GM19099 (cell line): ENCODE measurements around the gene SCN10A.

ENCODE experiments used
- POLR2A ChIP-seq: IDR thresholded peaks from 3 replicates; pipeline ENCODE4 v1.6.1; 2011; ENCODE audit warnings: low read depth; ENCODE audit not compliant: insufficient read length; ENCODE audit errors: extremely low read depth

Gene SCN10A

GRCh38 chr3:38816026-38816425 is at the start of gene SCN10A:
Gene SCN10A, minus strand, starts transcription at chr3:38816217. Its CDS starts 22,207 bp downstream, at chr3:38794010.
- no peak for TF ChIP-seq POLR2A

- no peak for TF ChIP-seq POLR2A
These were observed 37.0 kb upstream of the SCN10A start for GRCh38 chr3:38853011-38853410.

- TF ChIP-seq POLR2A = no peak
These were observed 27.9 kb upstream of the SCN10A start for GRCh38 chr3:38843898-38844297.

GRCh38 chr3:38842266-38842965 is 26.4 kb upstream of the SCN10A start:
- TF ChIP-seq POLR2A = no peak

- TF ChIP-seq POLR2A = no peak
These were observed 25.0 kb upstream of the SCN10A start for GRCh38 chr3:38840987-38841386.

GRCh38 chr3:38837358-38837757 is 21.3 kb upstream of the SCN10A start:
- no peak for TF ChIP-seq POLR2A

- TF ChIP-seq POLR2A = no peak
These were observed 20.5 kb upstream of the SCN10A start for GRCh38 chr3:38836561-38836960.

GRCh38 chr3:38835939-38836338 is 19.9 kb upstream of the SCN10A start:
- no peak for TF ChIP-seq POLR2A

- TF ChIP-seq POLR2A = no peak
These were observed 18.7 kb upstream of the SCN10A start for GRCh38 chr3:38834717-38835116.

GRCh38 chr3:38834110-38834509 is 18.1 kb upstream of the SCN10A start:
- TF ChIP-seq POLR2A = no peak

GRCh38 chr3:38829404-38829803 is 13.4 kb upstream of the SCN10A start:
- no peak for TF ChIP-seq POLR2A

- no peak for TF ChIP-seq POLR2A
These were observed 12.7 kb upstream of the SCN10A start for GRCh38 chr3:38828681-38829080.

- no peak for TF ChIP-seq POLR2A
These were observed 11.8 kb upstream of the SCN10A start for GRCh38 chr3:38827791-38828190.

- no peak for TF ChIP-seq POLR2A
These were observed 10.0 kb upstream of the SCN10A start for GRCh38 chr3:38826001-38826400.

- no peak for TF ChIP-seq POLR2A
These were observed 8.3 kb upstream of the SCN10A start for GRCh38 chr3:38824349-38824748.

GRCh38 chr3:38823722-38824121 is 7.7 kb upstream of the SCN10A start:
- no peak for TF ChIP-seq POLR2A

- TF ChIP-seq POLR2A = no peak
These were observed 7.2 kb upstream of the SCN10A start for GRCh38 chr3:38823186-38823585.
